Peyer's patch (tissue), 4 donors: ENCODE results near the gene ZNF853. TPM values are rescaled to one million over a fixed set of nuclear protein-coding genes. Genes with fewer than 3 reads are reported as not detected.

Experiments used
- DNase-seq, 3 donors: peaks; one replicate each; pipeline ENCODE4 v3.0.0-alpha.2; 2017 to 2019
- H3K27ac ChIP-seq, 4 donors: fragments of 200-600 bp; sonication (generic); one replicate each; pipeline ENCODE4 v1.5.1; 2016 to 2019
- H3K27me3 ChIP-seq, 2 donors: fragments of 200-600 bp; sonication (generic); one replicate each; pipeline ENCODE4 v1.5.1; 2019
- H3K36me3 ChIP-seq, 3 donors: fragments of 200-600 bp; sonication (generic); one replicate each; pipeline ENCODE4 v1.5.1; 2016 to 2019
- H3K4me1 ChIP-seq, 4 donors: fragments of 200-600 bp; sonication (generic); one replicate each; pipeline ENCODE4 v1.5.1; 2016 to 2019
- H3K4me3 ChIP-seq, 4 donors: fragments of 200-600 bp; sonication (generic); 1 replicate in 3 of 4; 2 replicates in 1 of 4; pipeline ENCODE4 v1.5.1; 2016 to 2019; ENCODE audit warnings: mild to moderate bottlenecking in 1 of 4
- H3K9me3 ChIP-seq, 4 donors: fragments of 200-600 bp; sonication (generic); one replicate each; pipeline ENCODE4 v1.5.1; 2016 to 2019; ENCODE audit warnings: mild to moderate bottlenecking in 1 of 4
- CTCF ChIP-seq, 6 experiments: fragments of 450-650 bp in 4 of 6; fragments of 200-600 bp in 2 of 6; sonication (generic) in 1 of 6; IDR thresholded peaks; one replicate each; pipeline ENCODE4 v1.5.1; 2017 to 2019; ENCODE audit warnings: antibody characterized with exemption in 6 of 6, mild to moderate bottlenecking in 3 of 6, moderate library complexity in 1 of 6
- POLR2A ChIP-seq, 2 donors: fragments of 450-650 bp; IDR thresholded peaks; one replicate each; pipeline ENCODE4 v1.5.1; 2017; ENCODE audit warnings: antibody characterized with exemption in 2 of 2, mild to moderate bottlenecking in 2 of 2, moderate library complexity in 2 of 2
- total RNA-seq, 4 donors: library from RNA; depleted of rRNA; stranded (reverse); fragments of >200 nt; gene quantifications; one replicate each; pipeline ENCODE4 v1.1.0, GENCODE V29; 2016

ZNF853 gene
- 1 to 10 TPM; 1.1 to 8.3 (median 2.5) TPM for total RNA-seq

GRCh38 chr7:6614953-6615722 is at the start of gene ZNF853:
Gene ZNF853, plus strand, starts transcription at chr7:6615610. Its CDS starts 565 bp downstream, at chr7:6616175.
- peaks cover 0 to 5% of the 10 kb centered on the region in 2 donors for H3K27me3 ChIP-seq
- no peaks in the 10 kb centered on the region for H3K36me3 ChIP-seq
- H3K4me1 ChIP-seq: peaks cover 0 to 13% (median 10%) of the 10 kb centered on the region in 4 donors
- H3K4me3 ChIP-seq: peak within 1 kb of the TSS; percentile 43 to 76 (median 66)
- no peak for DNase-seq
- no peaks in the 10 kb centered on the region for H3K9me3 ChIP-seq
- TF ChIP-seq POLR2A (IDR thresholded peaks at IDR 0.05) (no peak), CTCF (IDR thresholded peaks at IDR 0.05) (no peak)
- H3K27ac ChIP-seq: peak within 1 kb of the TSS in 2 of 4 donors; percentile 30 to 70

- H3K36me3 ChIP-seq: no peaks in the 10 kb centered on the region
- TF ChIP-seq POLR2A (IDR thresholded peaks at IDR 0.05) (no peak), CTCF (IDR thresholded peaks at IDR 0.05) (no peak)
- no peak overlapping the region for H3K27ac ChIP-seq
- no peaks in the 10 kb centered on the region for H3K4me1 ChIP-seq
- no peak overlapping the region for H3K4me3 ChIP-seq
- no peaks in the 10 kb centered on the region for H3K27me3 ChIP-seq
- no peak for DNase-seq
- H3K9me3 ChIP-seq: no peaks in the 10 kb centered on the region
Measured at GRCh38 chr7:6565655-6566054, 49.8 kb upstream of the ZNF853 start.

- Histone ChIP-seq H3K4me1 (no peaks in the 10 kb centered on the region), H3K27ac (no peak overlapping the region), H3K4me3 (no peak overlapping the region), H3K36me3 (no peaks in the 10 kb centered on the region), H3K27me3 (no peaks in the 10 kb centered on the region), H3K9me3 (no peaks in the 10 kb centered on the region)
- no peak for DNase-seq
- TF ChIP-seq POLR2A (IDR thresholded peaks at IDR 0.05) (no peak), CTCF (IDR thresholded peaks at IDR 0.05) (no peak)
Measured at GRCh38 chr7:6567886-6568285, 47.5 kb upstream of the ZNF853 start.

GRCh38 chr7:6571160-6571779 is 44.1 kb upstream of the ZNF853 start:
- Histone ChIP-seq H3K27ac (no peak overlapping the region), H3K9me3 (no peaks in the 10 kb centered on the region), H3K36me3 (no peaks in the 10 kb centered on the region), H3K4me3 (no peak overlapping the region), H3K4me1 (no peaks in the 10 kb centered on the region), H3K27me3 (no peaks in the 10 kb centered on the region)
- DNase-seq: no peak
- no peak for TF ChIP-seq CTCF (IDR thresholded peaks at IDR 0.05)
- TF ChIP-seq POLR2A (IDR thresholded peaks at IDR 0.05): no peak

GRCh38 chr7:6575281-6576023 is 40.0 kb upstream of the ZNF853 start:
- Histone ChIP-seq H3K27ac (no peak overlapping the region), H3K4me1 (peaks cover 0 to 6% (median 0%) of the 10 kb centered on the region in 4 donors), H3K36me3 (peaks cover 0 to 7% (median 0%) of the 10 kb centered on the region in 3 donors), H3K9me3 (no peaks in the 10 kb centered on the region), H3K27me3 (no peaks in the 10 kb centered on the region), H3K4me3 (no peak overlapping the region)
- TF ChIP-seq CTCF (IDR thresholded peaks at IDR 0.05) (no peak), POLR2A (IDR thresholded peaks at IDR 0.05) (no peak)
- DNase-seq: no peak
